ENCODE results near the gene PTK6.

DNA sequence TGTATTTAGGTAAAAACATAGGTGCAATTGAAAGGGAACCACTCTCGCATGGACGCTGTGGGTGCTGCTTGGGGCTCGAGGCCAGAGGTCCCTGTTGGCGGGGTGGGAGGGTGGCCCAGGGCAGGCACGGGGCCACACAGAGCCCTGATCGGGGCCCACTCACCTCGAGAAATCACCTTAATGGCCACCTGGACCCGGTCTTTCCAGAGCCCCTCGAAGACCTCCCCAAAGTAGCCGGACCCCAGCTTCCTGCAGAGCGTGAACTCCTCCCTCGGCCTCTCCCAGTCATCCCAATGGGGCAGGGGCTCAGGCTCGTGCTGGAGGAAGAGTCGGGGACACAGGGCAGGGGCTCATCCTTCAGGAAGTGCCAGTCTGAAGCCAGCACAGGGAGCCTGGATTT, 3.8 kb downstream of the PTK6 start:
- TF ChIP-seq FOXP2 (optimal IDR thresholded peaks at IDR 0.05; ENCODE audit: borderline replicate concordance, extremely low read depth, extremely low read length, insufficient read depth) (no peak), POLR2AphosphoS5 (IDR thresholded peaks at IDR 0.05; ENCODE audit: low read depth, low read length) (no peak), TAF1 (IDR thresholded peaks at IDR 0.05; ENCODE audit: borderline replicate concordance, insufficient read depth, low read length) (no peak)
- TF ChIP-seq, protein P1, sequence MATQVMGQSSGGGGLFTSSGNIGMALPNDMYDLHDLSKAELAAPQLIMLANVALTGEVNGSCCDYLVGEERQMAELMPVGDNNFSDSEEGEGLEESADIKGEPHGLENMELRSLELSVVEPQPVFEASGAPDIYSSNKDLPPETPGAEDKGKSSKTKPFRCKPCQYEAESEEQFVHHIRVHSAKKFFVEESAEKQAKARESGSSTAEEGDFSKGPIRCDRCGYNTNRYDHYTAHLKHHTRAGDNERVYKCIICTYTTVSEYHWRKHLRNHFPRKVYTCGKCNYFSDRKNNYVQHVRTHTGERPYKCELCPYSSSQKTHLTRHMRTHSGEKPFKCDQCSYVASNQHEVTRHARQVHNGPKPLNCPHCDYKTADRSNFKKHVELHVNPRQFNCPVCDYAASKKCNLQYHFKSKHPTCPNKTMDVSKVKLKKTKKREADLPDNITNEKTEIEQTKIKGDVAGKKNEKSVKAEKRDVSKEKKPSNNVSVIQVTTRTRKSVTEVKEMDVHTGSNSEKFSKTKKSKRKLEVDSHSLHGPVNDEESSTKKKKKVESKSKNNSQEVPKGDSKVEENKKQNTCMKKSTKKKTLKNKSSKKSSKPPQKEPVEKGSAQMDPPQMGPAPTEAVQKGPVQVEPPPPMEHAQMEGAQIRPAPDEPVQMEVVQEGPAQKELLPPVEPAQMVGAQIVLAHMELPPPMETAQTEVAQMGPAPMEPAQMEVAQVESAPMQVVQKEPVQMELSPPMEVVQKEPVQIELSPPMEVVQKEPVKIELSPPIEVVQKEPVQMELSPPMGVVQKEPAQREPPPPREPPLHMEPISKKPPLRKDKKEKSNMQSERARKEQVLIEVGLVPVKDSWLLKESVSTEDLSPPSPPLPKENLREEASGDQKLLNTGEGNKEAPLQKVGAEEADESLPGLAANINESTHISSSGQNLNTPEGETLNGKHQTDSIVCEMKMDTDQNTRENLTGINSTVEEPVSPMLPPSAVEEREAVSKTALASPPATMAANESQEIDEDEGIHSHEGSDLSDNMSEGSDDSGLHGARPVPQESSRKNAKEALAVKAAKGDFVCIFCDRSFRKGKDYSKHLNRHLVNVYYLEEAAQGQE (IDR thresholded peaks at IDR 0.05; ENCODE audit: insufficient read depth in 1 of 2, low read depth in 2 of 2, low read length in 2 of 2) = no peak
